Nephron progenitor cell (in vitro differentiated cells): ENCODE data around the gene EPHA10.
A peak's percentile ranks its signal among the peaks of the same experiment; 100 is the strongest.

ENCODE experiments used
- DNase-seq: peaks from one replicate; pipeline ENCODE4 v3.0.0; 2021
- H3K27ac Mint-ChIP-seq: 2 replicates; pipeline ENCODE4 v1.8.0; 2021; ENCODE audit warnings: mild to moderate bottlenecking, moderate library complexity, mixed read lengths
- H3K27me3 Mint-ChIP-seq: 2 replicates; pipeline ENCODE4 v1.8.0; 2021; ENCODE audit warnings: mild to moderate bottlenecking, low read depth, mixed read lengths; ENCODE audit not compliant: poor library complexity
- H3K36me3 Mint-ChIP-seq: 2 replicates; pipeline ENCODE4 v1.8.0; 2021; ENCODE audit warnings: low read depth, mixed read lengths
- H3K4me1 Mint-ChIP-seq: 2 replicates; pipeline ENCODE4 v1.8.0; 2021; ENCODE audit warnings: mixed read lengths
- H3K4me3 Mint-ChIP-seq: 2 replicates; pipeline ENCODE4 v1.8.0; 2021; ENCODE audit warnings: mild to moderate bottlenecking, moderate library complexity, mixed read lengths
- H3K9me3 Mint-ChIP-seq: 2 replicates; pipeline ENCODE4 v1.8.0; 2021; ENCODE audit warnings: mild to moderate bottlenecking, moderate library complexity, mixed read lengths
- TF ChIP-seq, protein P1 (sequence below): fragments of 200-600 bp; sonication (generic); IDR thresholded peaks from 2 replicates; pipeline ENCODE4 v1.5.0; 2021; ENCODE audit warnings: antibody characterized with exemption

EPHA10 gene

DNA sequence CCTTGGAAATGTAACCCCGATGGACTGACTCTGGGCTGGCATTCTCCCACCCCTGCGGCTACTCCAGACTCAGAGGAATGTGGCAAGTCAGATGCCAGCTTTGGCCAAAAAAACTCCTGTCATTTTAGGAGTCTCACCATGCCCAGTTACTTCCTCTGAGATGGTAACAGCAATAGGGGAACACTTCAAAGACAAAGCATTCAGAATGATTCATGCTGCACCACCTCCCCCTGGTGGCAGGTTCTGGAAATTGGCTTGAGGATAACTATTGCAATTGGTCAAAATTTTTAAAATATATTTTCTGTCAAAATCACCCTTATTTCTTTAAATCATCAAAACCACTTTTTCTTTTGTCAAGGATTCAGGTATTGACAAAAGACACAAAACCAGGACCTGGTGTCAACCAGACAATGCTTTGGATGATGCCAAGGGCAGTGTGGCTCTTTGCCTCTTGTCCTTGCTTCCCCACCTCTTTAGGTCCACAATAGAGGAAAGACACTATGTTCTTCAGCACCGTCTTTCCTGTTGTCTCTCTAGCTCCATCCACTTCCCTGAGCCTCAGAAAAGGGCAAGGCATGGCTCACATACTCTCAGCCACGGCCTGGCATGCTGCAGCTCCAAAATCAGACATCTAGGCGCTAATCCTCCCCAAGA lies 82.5 kb downstream of the EPHA10 start:
- DNase-seq: peak; percentile 84
- Mint-ChIP-seq H3K36me3 (peaks cover 35% of the 10 kb centered on the region), H3K27ac (peak overlapping the region; percentile 43), H3K4me3 (no peak overlapping the region), H3K4me1 (no peaks in the 10 kb centered on the region), H3K9me3 (no peaks in the 10 kb centered on the region), H3K27me3 (peaks cover 15% of the 10 kb centered on the region)
- TF ChIP-seq, protein P1, sequence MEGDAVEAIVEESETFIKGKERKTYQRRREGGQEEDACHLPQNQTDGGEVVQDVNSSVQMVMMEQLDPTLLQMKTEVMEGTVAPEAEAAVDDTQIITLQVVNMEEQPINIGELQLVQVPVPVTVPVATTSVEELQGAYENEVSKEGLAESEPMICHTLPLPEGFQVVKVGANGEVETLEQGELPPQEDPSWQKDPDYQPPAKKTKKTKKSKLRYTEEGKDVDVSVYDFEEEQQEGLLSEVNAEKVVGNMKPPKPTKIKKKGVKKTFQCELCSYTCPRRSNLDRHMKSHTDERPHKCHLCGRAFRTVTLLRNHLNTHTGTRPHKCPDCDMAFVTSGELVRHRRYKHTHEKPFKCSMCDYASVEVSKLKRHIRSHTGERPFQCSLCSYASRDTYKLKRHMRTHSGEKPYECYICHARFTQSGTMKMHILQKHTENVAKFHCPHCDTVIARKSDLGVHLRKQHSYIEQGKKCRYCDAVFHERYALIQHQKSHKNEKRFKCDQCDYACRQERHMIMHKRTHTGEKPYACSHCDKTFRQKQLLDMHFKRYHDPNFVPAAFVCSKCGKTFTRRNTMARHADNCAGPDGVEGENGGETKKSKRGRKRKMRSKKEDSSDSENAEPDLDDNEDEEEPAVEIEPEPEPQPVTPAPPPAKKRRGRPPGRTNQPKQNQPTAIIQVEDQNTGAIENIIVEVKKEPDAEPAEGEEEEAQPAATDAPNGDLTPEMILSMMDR: peak; percentile 87

DNA sequence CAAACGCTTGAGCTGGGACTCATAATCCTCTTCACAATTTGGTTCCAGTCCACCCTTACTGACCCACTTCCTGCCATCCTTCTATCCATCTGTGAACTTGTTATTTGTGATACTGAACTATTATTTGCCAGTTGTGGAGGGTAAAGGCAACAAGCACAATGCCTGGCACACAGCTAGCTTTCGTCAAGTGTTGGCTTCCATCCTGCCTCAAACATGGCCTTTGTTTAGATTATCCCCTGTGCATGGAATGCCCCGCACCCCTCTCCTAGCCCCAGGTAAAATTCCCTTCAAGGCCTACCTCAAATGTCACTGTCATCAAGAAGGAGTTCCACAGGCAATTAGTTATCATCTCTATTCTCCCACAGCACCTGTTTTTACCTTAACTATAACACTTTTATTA lies 84.0 kb downstream of the EPHA10 start:
- TF ChIP-seq, protein P1: no peak
- Mint-ChIP-seq H3K27me3 (peaks cover 28% of the 10 kb centered on the region), H3K9me3 (no peaks in the 10 kb centered on the region), H3K4me1 (peaks cover 6% of the 10 kb centered on the region), H3K36me3 (peaks cover 26% of the 10 kb centered on the region), H3K27ac (peak overlapping the region; percentile 3), H3K4me3 (no peak overlapping the region)
- no peak for DNase-seq

DNA sequence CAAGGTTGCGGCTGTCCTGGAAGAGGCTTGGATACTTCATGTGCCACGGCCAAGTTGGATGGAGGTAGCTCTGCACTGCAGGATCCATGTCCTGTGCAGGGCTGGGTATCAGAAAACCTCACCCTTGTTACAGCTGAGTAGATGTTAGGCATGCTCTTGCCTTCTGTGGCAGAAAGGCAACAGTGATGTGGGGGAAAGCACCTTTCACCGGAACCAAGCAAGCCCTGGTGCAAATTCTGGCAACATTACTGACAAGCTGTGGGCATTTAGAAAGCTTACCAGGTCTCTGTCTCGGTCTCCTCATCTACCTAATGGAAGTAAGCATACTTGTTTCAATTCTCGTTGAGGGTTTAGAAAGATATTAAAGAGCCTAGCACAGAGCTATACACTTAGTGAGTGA lies 87.1 kb downstream of the EPHA10 start:
- DNase-seq: no peak
- peaks cover 6% of the 10 kb centered on the region for H3K4me1 Mint-ChIP-seq
- H3K27me3 Mint-ChIP-seq: peaks cover 41% of the 10 kb centered on the region
- peaks cover 8% of the 10 kb centered on the region for H3K36me3 Mint-ChIP-seq
- TF ChIP-seq, protein P1: no peak
- H3K9me3 Mint-ChIP-seq: no peaks in the 10 kb centered on the region
- no peak overlapping the region for H3K4me3 Mint-ChIP-seq
- no peak overlapping the region for H3K27ac Mint-ChIP-seq

DNA sequence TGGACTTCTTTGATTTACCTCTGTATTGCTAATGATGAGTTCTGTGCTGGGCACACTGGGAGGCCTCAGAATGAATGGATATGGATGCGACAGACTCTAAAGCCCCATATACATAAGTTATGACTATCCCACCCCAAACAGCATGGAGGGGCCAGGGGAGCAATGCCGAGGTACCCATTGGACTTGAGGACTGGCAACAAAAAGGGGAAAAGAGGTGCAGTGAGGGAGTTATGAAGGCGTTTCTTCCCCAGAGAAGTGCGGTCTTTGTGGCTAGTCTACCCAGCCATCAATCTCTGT lies 87.8 kb downstream of the EPHA10 start:
- Mint-ChIP-seq H3K27ac (no peak overlapping the region), H3K27me3 (peaks cover 41% of the 10 kb centered on the region), H3K4me3 (no peak overlapping the region), H3K36me3 (peaks cover 6% of the 10 kb centered on the region), H3K9me3 (no peaks in the 10 kb centered on the region), H3K4me1 (peaks cover 6% of the 10 kb centered on the region)
- DNase-seq: no peak
- TF ChIP-seq, protein P1: no peak

DNA sequence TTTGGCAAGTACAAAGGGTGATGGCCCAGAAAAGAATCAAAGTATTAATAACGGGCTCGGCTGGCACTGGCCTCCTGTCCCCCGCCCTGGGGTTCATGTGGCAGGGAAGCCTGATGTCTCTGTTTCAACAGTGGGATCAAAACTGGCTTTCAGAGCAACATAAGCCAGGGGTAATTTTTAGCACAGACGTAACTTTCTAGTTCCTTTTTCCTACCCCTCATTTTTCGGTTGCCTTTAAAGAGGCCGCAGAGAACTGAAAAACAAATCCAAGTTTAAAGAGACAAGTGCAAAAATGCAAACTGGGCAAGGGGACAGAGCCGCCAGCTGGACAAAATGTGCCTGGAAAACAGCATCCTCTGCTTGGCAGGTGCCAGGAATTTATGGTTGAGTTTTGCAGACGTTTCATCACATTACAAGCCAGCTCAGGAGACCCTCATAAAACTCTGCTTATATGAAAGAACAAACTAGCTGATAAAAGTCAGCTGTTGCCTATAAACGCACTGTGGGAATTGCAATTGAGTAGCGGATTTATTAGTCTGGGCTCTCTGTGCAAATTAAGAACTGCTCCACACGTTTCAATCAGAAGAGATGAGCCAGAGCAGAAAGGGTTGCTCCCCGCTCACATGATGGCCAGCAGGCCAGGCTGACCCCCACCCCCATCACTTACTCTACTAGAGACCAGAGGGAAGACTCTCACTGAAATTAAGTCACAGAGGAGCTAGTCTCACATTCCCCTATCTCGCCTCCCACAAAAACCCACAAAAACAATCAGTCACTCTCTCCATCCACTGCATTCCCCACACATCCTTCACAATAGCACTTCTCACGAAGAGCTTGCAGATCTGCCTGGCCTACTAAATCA lies 88.4 kb downstream of the EPHA10 start:
- no peak overlapping the region for H3K4me3 Mint-ChIP-seq
- TF ChIP-seq, protein P1: no peak
- DNase-seq: no peak
- H3K4me1 Mint-ChIP-seq: peaks cover 6% of the 10 kb centered on the region
- H3K27me3 Mint-ChIP-seq: peaks cover 41% of the 10 kb centered on the region
- H3K36me3 Mint-ChIP-seq: peaks cover 5% of the 10 kb centered on the region
- H3K27ac Mint-ChIP-seq: no peak overlapping the region
- H3K9me3 Mint-ChIP-seq: no peaks in the 10 kb centered on the region
